ENCODE results near the gene TBX3.

Gene TBX3

DNA sequence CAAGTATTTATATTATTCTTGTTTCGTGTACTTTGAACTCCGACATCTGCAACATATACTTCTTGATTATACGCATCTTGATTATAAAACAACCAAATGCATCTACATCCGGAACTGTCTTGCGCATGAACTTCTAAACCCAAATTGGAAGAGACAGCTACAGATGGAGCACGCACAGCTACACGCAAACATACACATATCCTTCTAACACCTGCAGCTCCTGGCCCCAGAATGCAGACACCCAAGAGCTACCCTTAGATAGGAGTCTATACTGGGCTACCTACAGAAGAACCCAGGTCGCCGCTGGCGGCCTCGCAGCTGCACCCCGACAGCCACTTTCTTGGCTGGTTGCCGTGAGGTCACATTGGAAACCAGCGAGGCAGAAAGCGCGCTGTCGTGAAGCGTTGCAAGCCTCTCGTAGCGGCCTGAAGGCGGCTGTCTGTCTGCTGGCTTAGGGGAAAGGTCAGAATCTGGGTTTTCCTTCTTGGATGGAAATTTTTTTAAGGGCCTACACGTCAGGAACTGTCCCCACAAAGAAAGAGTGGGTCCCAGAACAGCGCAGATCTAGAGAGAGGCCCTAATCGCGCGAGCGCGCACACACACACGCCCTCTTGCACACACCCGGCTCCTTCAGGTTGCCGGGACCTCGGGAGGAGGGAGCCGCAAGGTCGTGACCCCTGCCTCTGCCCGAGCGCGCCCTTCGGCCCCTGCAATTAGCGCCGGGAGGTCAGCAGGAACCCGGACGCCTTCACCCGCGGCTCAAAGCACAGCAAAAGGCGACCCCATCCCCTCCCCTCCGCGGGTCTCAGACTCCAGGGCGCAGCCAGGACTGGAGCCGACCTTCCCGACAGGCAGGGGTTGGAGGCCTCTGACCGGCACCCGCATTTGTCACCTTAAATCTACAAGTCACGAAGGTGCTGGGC lies 17.0 kb downstream of the TBX3 start:
- DNase-seq, result no peak

DNA sequence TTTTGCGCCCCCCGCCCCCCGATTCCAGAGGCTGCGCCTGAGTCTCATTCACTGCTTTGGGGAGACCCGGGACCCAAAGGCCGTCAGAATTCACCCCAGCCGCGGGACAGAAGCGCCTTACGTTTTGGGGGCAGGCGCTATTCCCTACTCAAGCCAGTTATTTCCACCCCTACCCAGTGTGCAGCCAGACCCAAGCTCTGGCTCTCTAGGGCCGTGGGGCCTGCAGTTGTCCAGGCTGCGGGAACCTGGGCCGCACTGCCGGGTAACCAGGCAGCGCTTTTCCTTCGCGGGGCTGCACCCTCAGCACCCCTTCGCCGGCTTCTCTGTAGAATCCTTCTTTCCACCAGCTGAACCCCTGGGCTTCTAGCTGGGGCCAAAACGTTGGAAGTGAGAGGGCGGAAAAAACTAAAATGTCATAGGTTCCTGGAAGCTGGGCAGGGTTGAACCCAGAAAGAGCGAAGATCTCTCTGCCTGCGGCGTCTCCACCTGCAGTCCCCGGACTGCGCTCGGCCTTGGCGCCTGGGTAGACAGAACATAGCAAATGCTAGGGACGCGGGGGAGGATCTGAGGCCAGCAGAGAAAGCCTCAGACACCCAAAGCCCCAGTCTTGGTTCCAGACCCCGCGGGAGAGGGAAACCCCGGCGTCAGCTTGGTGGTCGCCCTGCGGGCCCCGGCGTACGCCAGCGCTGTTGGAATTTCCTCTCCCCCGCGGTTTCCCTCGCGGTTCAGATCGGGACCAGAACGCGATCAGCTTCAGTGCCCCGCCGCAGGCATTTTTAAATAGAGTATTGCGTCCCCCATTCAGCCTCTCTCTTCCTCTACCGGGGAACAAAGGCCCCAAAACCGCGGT lies 18.3 kb downstream of the TBX3 start:
- no peak for DNase-seq

GRCh38 chr12:114664651-114665320 lies 19.2 kb downstream of the TBX3 start:
- DNase-seq, result no peak

DNA sequence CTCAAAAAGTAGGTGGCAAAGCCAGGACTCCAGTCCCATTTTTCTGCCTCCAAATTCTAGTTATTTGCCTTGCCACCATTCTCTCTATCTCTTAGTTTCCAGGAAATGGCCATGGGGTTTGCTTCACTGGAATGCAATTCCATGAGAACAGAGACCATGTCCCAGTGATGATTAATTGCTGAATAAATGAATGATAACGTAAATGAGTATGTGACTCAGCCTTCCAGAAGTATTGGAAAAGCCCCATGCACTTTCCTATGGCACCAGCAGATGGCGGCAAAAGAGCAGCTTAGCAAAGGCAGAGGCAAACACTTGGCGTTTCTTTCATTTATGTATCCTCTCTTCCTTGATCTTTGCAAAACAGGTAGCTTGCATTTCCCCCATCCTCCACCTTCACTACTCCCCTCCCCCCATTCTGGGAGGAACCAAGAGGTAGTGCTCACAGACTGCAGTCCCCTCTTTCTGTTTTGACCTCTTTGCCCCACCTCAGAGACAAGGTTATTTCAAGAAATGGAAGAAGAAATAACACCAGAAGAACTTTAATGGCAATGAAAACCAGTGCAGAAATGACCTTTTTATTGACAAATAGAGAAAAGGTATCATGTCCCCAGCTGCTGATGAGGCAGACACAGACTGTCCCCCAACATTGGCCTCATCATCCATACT lies 21.3 kb downstream of the TBX3 start:
- peak; percentile 52 for DNase-seq

DNA sequence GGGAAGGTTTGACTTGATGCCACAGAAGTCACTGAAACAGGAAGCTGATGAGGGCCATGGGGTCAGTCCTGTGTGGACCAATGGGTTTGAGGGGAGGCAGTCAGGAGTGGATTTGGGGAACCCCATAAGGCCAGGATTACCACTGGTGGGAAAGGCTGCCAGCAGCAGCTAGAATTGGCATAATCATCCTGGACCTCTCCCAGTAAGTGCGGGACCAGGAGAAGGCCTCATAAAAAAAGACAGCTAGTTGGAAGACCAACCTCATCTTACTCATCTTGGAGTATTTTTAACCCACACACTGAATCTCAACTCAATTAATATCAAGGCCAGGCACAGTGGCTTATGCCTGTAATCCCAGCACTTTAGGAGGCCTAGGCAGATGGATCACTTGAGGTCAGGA lies 22.7 kb downstream of the TBX3 start:
- DNase-seq, result no peak

GRCh38 chr12:114659084-114659483 lies 24.9 kb downstream of the TBX3 start:
- no peak for DNase-seq

GRCh38 chr12:114658002-114658441 lies 26.0 kb downstream of the TBX3 start:
- DNase-seq, result no peak

GRCh38 chr12:114657597-114657920 lies 26.4 kb downstream of the TBX3 start:
- no peak for DNase-seq

DNA sequence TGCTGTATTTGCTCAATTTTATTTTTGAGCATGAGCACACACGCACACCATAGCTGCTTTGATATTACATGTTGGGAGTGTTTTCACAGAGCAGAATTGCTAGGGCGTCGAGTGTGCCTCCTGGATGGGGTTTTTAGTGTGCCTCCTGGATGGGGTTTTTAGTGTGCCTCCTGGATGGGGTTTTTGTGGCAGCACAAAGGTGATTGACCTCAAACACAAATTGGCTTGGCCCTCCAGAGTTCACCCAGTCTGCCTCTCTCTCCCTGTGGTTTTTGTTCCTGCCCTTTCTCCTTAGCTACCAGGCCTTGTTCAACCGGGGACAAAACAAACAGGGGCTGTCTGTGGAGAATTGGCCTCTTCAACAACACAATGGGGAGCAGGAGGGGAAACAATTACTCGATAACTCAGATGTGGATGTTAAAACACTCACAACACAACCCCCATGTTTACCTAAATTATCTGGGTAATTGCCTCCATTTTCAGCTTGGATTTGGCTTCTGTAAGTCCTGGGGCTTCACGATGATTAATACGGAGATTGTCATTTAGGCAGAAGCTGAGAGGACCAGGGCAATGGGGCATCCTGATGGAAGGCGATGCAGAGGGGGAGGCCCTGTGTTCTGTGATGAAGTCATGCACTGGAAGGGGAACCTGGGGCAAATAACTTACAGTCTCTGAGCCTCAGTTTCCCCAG lies 26.9 kb downstream of the TBX3 start:
- DNase-seq, result no peak

DNA sequence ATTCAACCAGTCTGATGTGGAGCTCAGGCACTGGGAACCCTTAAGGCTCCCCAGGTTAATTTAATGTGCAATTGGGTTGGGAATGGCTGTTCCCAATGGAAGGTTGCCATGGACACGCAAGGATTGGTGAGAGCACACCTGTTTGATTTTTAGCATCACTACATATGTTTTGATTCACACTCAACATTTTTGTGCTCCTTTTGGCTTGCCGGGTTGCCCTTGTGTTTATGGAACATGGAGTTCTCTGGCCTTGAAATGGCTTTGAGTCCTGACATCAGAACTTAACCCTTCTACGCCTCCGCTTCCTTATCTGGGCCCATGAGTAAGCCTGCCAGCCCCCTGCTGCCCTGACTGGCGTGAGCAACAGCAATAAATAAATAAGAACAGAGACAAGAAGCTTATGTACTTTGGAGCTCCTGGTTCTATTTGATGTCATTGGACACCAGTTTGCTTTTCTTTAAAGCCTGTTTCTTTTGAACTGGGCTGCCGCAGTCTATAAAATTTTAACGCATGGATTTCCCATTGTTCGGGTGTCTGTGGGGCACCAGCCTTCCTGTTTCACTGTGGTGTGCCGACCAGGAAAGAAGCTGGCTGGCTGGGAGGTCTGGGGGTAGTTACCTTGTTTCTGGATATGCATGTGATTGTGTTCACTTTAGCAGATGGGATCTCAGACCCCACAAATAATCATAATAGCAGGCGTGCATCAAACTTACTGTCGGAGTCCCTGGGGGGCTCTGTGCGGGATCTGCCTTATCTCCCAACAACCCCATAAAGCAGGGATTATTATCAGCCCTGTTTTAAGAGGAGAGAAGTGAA lies 27.8 kb downstream of the TBX3 start:
- no peak for DNase-seq

DNA sequence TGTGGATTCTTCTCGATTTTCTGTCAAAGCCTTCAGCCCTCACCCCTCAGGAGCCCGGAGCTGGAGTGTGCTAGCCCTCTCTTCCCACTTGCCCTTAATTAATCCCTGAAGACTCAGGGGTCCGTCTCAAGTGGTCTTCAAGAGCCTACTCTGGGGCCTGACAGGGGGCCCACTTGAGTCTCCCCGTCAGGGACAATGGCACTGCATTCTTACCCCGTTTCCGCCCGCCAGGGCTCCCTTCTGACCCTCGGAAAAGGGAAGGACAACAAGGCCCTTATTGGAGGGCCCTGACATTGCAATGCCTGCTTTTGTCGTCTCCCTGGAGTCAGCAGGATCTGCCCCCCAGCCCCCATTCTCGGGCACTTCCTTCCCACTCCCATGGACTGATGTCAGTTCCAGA lies 34.4 kb downstream of the TBX3 start:
- no peak for DNase-seq

DNA sequence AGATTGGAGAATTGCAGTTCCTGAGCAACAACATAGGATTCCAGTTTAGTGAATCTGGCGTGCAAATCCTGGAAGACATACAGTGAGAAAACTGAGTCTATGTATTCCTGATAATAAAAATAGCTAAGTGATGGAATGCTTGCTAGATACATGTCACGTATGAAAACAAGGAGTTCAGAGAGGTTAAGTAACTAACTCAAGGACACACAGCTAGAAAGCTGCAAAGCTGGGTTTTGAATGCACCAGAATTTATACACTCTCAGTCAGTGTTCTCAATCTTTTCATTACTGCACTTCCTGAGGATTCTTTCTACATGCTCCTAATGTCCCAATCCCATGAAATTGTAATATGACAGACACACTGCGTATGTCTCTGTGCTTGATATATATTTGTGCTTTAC lies 35.3 kb downstream of the TBX3 start:
- DNase-seq, result no peak

GRCh38 chr12:114638790-114639435 lies 45.1 kb downstream of the TBX3 start:
- no peak for DNase-seq

DNA sequence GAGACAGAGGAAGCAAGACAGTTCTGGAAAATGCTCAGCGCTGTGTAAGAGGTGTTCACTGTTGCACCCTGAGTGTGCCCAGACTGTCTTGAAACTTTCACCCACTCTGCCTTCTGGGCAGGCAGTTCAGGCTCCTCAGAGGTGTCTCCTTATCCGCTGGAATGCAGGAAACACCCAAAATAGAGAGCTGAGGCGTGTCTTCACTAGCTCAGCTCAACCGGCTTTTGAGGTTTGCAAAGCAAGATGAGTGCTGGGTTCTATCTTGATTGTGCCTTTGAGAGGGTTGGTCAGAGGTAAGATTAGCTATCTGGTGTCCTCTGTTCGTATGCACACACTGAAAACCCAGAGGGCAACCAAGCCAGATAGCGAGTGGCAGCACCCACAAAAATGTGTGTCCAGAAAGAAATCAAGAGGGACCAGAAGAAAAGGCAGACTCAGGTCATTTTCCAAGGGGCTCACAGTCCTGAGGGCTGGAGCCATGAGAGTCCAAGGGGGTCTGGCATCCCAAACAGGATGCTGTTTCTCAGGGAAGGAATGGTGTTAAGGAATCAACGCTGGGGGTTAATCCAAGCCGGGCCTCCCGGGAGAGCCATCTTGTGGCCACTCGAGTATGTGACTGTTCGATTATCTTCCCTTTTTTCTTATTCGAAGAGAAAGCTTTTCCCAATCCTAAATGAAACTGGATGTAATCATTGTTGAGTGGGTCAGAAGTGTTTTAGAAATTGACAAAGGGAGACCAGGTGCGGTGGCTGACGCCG lies 47.1 kb downstream of the TBX3 start:
- DNase-seq, result no peak

GRCh38 chr12:114631242-114631641 lies 52.7 kb downstream of the TBX3 start:
- no peak for DNase-seq

- no peak for DNase-seq
Observed at GRCh38 chr12:114628199-114628598, 55.8 kb downstream of the TBX3 start.

DNA sequence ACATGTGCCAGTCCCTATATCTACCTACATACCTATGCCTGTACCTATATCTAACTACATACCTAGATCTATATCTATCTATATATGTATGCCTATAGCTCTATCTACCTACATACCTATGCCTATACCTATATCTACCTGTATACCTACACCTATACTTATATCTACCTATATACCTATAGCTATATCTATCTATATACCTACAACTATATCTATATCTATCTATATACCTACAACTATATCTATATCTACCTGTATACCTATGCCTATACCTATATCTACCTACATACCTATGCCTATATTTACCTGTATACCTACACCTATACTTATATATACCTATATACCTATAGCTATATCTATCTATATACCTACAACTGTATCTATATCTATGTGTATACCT lies 56.6 kb downstream of the TBX3 start:
- DNase-seq, result no peak

GRCh38 chr12:114625294-114625851 lies 58.6 kb downstream of the TBX3 start:
- no peak for DNase-seq

DNA sequence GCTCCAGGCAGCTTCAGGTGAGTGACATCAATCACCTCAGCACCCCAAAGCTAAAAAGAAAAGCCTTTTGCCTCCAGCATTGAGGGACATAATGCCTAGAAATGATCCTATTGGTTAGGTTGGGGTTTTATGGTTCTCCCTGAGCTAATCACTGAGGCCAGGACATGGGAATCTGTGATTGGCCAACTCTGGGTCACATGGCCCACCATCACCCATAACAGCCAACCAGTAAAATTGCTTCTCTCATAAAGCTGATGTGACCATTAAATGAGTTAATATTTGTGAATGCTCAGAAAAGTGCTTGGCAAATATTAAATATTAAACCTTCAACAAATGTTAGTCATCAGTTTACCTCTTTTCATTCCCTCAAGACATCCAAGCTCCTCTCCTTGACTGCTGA lies 60.2 kb downstream of the TBX3 start:
- DNase-seq, result no peak
